Uterus (tissue), 4 donors: ENCODE measurements around the gene MPPED1. TPM values are rescaled to one million over a fixed set of nuclear protein-coding genes. Genes with fewer than 3 reads are reported as not detected.

Experiments used
- DNase-seq, 2 donors: peaks; one replicate each; pipeline ENCODE4 v3.0.0-alpha.2; 2019 to 2020
- H3K27ac ChIP-seq, 2 donors: fragments of 200-600 bp; sonication (generic); 1 replicate in 1 of 2; 2 replicates in 1 of 2; pipeline ENCODE4 v1.5.1; 2016 to 2018
- H3K27me3 ChIP-seq, 2 donors: fragments of 200-600 bp; sonication (generic); one replicate each; pipeline ENCODE4 v1.5.1; 2018 to 2019; ENCODE audit warnings: control low read depth in 1 of 2
- H3K36me3 ChIP-seq, 2 donors: fragments of 200-600 bp; sonication (generic); one replicate each; pipeline ENCODE4 v1.5.1; 2019; ENCODE audit warnings: control low read depth in 1 of 2
- H3K4me1 ChIP-seq, 2 donors: fragments of 200-600 bp; sonication (generic); one replicate each; pipeline ENCODE4 v1.5.1; 2018 to 2019; ENCODE audit warnings: control low read depth in 1 of 2
- H3K4me3 ChIP-seq, 2 donors: fragments of 200-600 bp; sonication (generic); 1 replicate in 1 of 2; 2 replicates in 1 of 2; pipeline ENCODE4 v1.5.1; 2018 to 2019; ENCODE audit warnings: mild to moderate bottlenecking in 1 of 2
- H3K9me3 ChIP-seq, 2 donors: fragments of 200-600 bp; sonication (generic); one replicate each; pipeline ENCODE4 v1.5.1; 2019; ENCODE audit warnings: control low read depth in 1 of 2
- POLR2A ChIP-seq, 2 donors: fragments of 450-650 bp; IDR thresholded peaks; one replicate each; pipeline ENCODE4 v1.6.1; 2016; ENCODE audit warnings: antibody characterized with exemption in 2 of 2, mild to moderate bottlenecking in 1 of 2, moderate library complexity in 1 of 2
- intact Hi-C: fragments of 100-400 bp; cut with DNase I; formaldehyde crosslinking; loops from one replicate; pipeline ENCODE4 v1.15.1; 2023; ENCODE audit warnings: low total_unique reads
- total RNA-seq, 4 donors: library from RNA; depleted of rRNA in 3 of 4; stranded (reverse); fragments of >200 nt in 3 of 4; gene quantifications; one replicate each; pipeline versions ENCODE4 v1.1.0 to v1.2.4, GENCODE V29; 2014 to 2023
- TF ChIP-seq, protein P1 (sequence below), 4 experiments: fragments of 200-600 bp in 2 of 4; fragments of 450-650 bp in 2 of 4; sonication (generic) in 2 of 4; IDR thresholded peaks; one replicate each; pipeline ENCODE4 v1.5.1; 2016 to 2019; ENCODE audit warnings: antibody characterized with exemption in 4 of 4, mild to moderate bottlenecking in 2 of 4, moderate library complexity in 1 of 4
- donor health status: DM: yes; HTN: yes; CAD: no.

MPPED1 gene
- total RNA-seq, 4 donors from 2014 or later, result 0.67 to 8.4 TPM; not detected in 2

DNA sequence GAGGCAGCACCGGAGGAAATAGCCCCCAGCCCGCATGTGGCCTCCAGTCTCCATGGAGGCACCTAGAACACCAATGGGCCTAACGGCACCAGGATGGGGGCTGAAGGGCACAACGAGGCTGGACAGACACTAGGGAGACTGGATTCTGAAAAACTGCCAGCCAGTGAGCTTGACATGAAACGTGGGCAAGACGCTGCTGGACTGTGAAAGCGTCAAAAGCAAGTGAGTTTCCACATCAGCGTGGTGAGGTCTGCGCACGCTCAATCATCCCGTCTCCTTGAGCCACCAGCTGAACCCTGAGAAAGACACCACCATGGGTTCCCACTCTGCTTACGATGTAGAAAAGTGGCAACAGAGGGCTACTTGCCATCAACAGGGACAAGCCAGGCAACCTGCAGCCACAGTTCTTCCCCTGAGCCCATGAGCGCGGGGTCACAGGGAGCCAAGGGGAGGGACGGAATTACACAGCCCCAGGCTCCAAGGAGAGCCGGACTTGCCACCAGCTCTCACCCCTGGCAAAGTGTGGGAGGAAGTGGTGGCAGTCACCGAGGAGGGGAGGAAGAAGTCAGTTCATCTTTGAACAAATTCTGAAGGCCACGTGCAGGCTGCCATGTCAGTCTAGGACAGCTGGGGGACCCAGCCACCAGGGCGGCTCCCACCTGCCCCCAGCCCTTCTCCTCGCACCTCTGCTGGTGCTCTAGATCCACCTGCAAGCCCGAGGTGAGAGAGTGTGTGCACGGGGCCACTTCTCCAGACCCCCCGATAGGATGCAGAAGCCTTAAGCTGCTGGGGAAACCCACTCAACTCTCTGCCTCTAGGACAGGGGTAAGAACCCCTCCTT, 131.1 kb downstream of the MPPED1 start:
- no peak overlapping the region for H3K4me3 ChIP-seq
- no peaks in the 10 kb centered on the region for H3K27me3 ChIP-seq
- DNase-seq, result no peak
- H3K27ac ChIP-seq, result no peak overlapping the region
- TF ChIP-seq, protein P1, sequence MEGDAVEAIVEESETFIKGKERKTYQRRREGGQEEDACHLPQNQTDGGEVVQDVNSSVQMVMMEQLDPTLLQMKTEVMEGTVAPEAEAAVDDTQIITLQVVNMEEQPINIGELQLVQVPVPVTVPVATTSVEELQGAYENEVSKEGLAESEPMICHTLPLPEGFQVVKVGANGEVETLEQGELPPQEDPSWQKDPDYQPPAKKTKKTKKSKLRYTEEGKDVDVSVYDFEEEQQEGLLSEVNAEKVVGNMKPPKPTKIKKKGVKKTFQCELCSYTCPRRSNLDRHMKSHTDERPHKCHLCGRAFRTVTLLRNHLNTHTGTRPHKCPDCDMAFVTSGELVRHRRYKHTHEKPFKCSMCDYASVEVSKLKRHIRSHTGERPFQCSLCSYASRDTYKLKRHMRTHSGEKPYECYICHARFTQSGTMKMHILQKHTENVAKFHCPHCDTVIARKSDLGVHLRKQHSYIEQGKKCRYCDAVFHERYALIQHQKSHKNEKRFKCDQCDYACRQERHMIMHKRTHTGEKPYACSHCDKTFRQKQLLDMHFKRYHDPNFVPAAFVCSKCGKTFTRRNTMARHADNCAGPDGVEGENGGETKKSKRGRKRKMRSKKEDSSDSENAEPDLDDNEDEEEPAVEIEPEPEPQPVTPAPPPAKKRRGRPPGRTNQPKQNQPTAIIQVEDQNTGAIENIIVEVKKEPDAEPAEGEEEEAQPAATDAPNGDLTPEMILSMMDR (IDR thresholded peaks at IDR 0.05), result no peak
- TF ChIP-seq POLR2A (IDR thresholded peaks at IDR 0.05), result no peak
- intact Hi-C loops, result no loop called here
- no peaks in the 10 kb centered on the region for H3K36me3 ChIP-seq
- no peaks in the 10 kb centered on the region for H3K9me3 ChIP-seq
- no peaks in the 10 kb centered on the region for H3K4me1 ChIP-seq

DNA sequence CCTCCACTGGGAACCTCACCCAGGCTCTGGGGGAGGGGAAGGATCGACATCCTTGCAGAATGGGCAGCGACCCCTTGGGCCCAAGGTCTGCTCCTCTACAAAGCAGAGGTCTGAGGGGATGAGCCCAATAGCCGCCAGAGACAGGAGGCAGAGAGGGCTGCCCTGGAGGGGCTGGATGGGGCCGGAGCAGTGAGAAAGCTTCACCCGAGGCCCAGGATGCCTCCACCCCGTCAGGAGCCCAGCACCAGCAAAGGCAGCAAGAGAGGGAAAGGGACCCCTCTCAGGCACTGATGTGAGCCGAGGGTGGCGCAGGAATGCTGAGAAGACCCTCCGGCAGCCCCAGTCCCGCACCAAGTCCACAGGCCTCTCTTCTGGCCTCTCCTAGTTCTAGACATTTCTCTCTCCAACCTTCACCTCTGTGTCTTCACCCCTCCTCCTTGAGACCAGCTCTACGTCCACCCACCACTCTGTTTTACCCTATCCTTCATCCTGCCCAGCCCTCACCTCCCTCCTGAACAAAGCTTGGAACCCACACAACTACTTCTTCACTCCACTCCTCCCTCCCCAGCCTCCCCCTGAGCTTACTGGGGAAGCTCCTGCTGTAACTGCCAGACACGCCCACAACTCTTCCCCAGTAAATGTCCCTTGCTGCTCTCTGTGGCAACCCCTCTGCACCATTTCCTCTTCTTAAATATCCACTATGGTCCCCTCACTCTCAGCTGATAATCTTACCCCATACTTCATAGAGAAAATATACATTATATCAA, 131.9 kb downstream of the MPPED1 start:
- no peaks in the 10 kb centered on the region for H3K9me3 ChIP-seq
- H3K27ac ChIP-seq, result no peak overlapping the region
- no peak for DNase-seq
- intact Hi-C loops, result no loop called here
- H3K4me1 ChIP-seq, result no peaks in the 10 kb centered on the region
- H3K4me3 ChIP-seq, result no peak overlapping the region
- H3K27me3 ChIP-seq, result no peaks in the 10 kb centered on the region
- no peaks in the 10 kb centered on the region for H3K36me3 ChIP-seq
- no peak for TF ChIP-seq POLR2A (IDR thresholded peaks at IDR 0.05)
- TF ChIP-seq, protein P1 (IDR thresholded peaks at IDR 0.05), result no peak

DNA sequence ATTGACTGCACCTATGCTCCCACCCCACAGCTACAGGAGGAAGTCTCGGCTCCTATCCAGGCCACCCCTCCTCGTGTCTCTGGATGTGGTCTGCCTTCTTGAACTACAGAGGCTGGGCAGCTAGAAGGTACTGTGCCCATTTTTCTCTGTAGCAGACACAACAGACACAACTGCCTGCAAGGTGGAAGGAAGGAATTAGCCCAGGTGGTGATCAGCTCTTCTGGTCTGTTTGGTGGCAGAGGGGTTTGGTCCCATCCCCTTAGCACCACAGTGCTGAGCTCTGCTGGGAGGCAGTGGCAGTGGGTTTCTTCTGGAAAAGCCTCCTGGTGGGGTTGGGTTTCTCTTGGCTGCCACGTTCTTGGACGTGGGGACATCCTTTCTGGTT, 132.5 kb downstream of the MPPED1 start:
- Histone ChIP-seq H3K36me3 (no peaks in the 10 kb centered on the region), H3K27ac (no peak overlapping the region), H3K9me3 (no peaks in the 10 kb centered on the region), H3K4me1 (no peaks in the 10 kb centered on the region), H3K27me3 (no peaks in the 10 kb centered on the region), H3K4me3 (no peak overlapping the region)
- intact Hi-C loops, result no loop called here
- TF ChIP-seq, protein P1 (IDR thresholded peaks at IDR 0.05), result no peak
- no peak for TF ChIP-seq POLR2A (IDR thresholded peaks at IDR 0.05)
- DNase-seq, result no peak

DNA sequence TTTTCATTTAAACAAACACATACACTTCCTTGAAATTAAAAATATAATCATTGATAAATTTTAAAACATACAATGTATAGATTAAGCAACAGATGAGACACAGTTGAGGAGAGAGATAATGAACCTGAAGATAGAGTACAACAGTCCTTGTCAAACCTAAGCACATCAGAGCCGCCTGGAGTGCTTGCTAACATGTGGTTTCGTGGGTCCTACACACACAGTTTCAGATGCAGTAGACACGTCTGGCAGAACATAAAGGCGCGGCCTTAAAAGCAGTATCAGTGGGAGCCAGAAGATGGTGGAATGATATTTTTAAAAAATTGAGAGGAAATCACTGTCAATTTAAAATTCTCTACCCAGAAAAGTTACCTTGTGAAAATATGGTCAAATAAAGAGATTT, 134.4 kb downstream of the MPPED1 start:
- TF ChIP-seq, protein P1 (IDR thresholded peaks at IDR 0.05), result no peak
- TF ChIP-seq POLR2A (IDR thresholded peaks at IDR 0.05), result no peak
- Histone ChIP-seq H3K4me1 (no peaks in the 10 kb centered on the region), H3K36me3 (no peaks in the 10 kb centered on the region), H3K27me3 (no peaks in the 10 kb centered on the region), H3K9me3 (no peaks in the 10 kb centered on the region), H3K27ac (no peak overlapping the region), H3K4me3 (no peak overlapping the region)
- intact Hi-C loops, result no loop called here
- no peak for DNase-seq

DNA sequence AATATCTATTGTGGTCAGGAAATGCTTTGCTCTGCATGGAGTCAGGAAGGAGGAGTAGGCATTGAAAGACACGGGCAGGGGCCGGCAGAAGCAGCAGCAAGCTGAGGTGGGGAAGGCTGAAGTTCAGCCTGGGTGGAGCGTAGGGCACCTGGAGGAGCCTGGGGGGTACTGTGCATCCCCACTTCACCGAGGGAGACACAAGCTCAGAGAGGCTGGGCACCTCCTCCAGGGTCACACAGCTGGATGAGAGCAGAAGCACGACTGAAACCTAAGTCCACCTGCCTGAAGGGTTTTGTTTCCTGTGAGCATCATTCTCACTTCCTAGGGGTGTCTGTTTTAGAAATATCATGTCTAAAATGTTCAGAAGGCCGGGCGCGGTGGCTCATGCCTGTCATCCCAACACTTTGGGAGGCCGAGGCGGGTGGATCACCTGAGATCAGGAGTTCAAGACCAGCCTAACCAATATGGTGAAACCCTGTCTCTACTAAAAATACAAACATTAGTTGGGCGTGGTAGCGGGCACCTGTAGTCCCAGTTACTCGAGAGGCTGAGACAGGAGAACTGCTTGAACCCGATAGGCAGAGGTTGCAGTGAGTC, 138.3 kb downstream of the MPPED1 start:
- no peak for DNase-seq
- TF ChIP-seq, protein P1 (IDR thresholded peaks at IDR 0.05), result no peak
- no peak for TF ChIP-seq POLR2A (IDR thresholded peaks at IDR 0.05)
- H3K27me3 ChIP-seq, result no peaks in the 10 kb centered on the region
- intact Hi-C loops, result no loop called here
- no peaks in the 10 kb centered on the region for H3K9me3 ChIP-seq
- H3K36me3 ChIP-seq, result no peaks in the 10 kb centered on the region
- no peak overlapping the region for H3K27ac ChIP-seq
- H3K4me3 ChIP-seq, result no peak overlapping the region
- no peaks in the 10 kb centered on the region for H3K4me1 ChIP-seq
